ENCODE data around the gene PRKAR2B.

The PRKAR2B gene

GRCh38 chr7:107045195-107045960 lies 873 bp downstream of the PRKAR2B start:
- TF ChIP-seq CTCF (IDR thresholded peaks at IDR 0.05; ENCODE audit: low read depth, low read length) = no peak
- H3K4me3 ChIP-seq (ENCODE audit: low read depth, low read length) = peak overlapping the region; percentile 77

GRCh38 chr7:107045980-107046379 lies 1.5 kb downstream of the PRKAR2B start:
- no peak for TF ChIP-seq CTCF (IDR thresholded peaks at IDR 0.05; ENCODE audit: low read depth, low read length)
- peak overlapping the region; percentile 77 for H3K4me3 ChIP-seq (ENCODE audit: low read depth, low read length)

GRCh38 chr7:107046491-107047259 lies 2.2 kb downstream of the PRKAR2B start:
- TF ChIP-seq CTCF (IDR thresholded peaks at IDR 0.05; ENCODE audit: low read depth, low read length) = no peak
- no peak overlapping the region for H3K4me3 ChIP-seq (ENCODE audit: low read depth, low read length)

GRCh38 chr7:107047902-107048782 lies 3.6 kb downstream of the PRKAR2B start:
- no peak overlapping the region for H3K4me3 ChIP-seq (ENCODE audit: low read depth, low read length)

GRCh38 chr7:107048783-107049418 lies 4.4 kb downstream of the PRKAR2B start:
- TF ChIP-seq CTCF (IDR thresholded peaks at IDR 0.05; ENCODE audit: low read depth, low read length) = no peak
- no peak overlapping the region for H3K4me3 ChIP-seq (ENCODE audit: low read depth, low read length)

More at GRCh38 chr7:107047902-107048782, 3.6 kb downstream of the PRKAR2B start:
- TF ChIP-seq CTCF (IDR thresholded peaks at IDR 0.05; ENCODE audit: low read depth, low read length) = no peak

GRCh38 chr7:107049480-107049879 lies 5.0 kb downstream of the PRKAR2B start:
- no peak overlapping the region for H3K4me3 ChIP-seq (ENCODE audit: low read depth, low read length)
- no peak for TF ChIP-seq CTCF (IDR thresholded peaks at IDR 0.05; ENCODE audit: low read depth, low read length)
